HG02588 (cell line): ENCODE results near the gene PLPP4.

Source experiments
- ATAC-seq: cut with Tn5 transposase; IDR thresholded peaks from one replicate; pipeline ENCODE4 v1.9.1; 2021; ENCODE audit warnings: mild to moderate bottlenecking, moderate library complexity; ENCODE audit not compliant: unreplicated experiment

Gene PLPP4

GRCh38 chr10:120606051-120606764 lies 149.2 kb downstream of the PLPP4 start:
- ATAC-seq: peak; percentile 61

GRCh38 chr10:120607016-120607709 lies 150.1 kb downstream of the PLPP4 start:
- ATAC-seq: no peak

- ATAC-seq: peak; percentile 31
Measured at GRCh38 chr10:120607710-120608703, 151.0 kb downstream of the PLPP4 start.

- no peak for ATAC-seq
Measured at GRCh38 chr10:120609006-120609405, 152.0 kb downstream of the PLPP4 start.

GRCh38 chr10:120610791-120611190 lies 153.8 kb downstream of the PLPP4 start:
- no peak for ATAC-seq

GRCh38 chr10:120612756-120613155 lies 155.7 kb downstream of the PLPP4 start:
- ATAC-seq: no peak

- no peak for ATAC-seq
Measured at GRCh38 chr10:120613180-120613579, 156.2 kb downstream of the PLPP4 start.

- ATAC-seq: no peak
Measured at GRCh38 chr10:120614680-120615079, 157.7 kb downstream of the PLPP4 start.

GRCh38 chr10:120616311-120616911 lies 159.4 kb downstream of the PLPP4 start:
- no peak for ATAC-seq

GRCh38 chr10:120628197-120628596 lies 171.2 kb downstream of the PLPP4 start:
- no peak for ATAC-seq

- ATAC-seq: no peak
Measured at GRCh38 chr10:120630266-120630665, 173.2 kb downstream of the PLPP4 start.

GRCh38 chr10:120632047-120632446 lies 175.0 kb downstream of the PLPP4 start:
- no peak for ATAC-seq

- ATAC-seq: no peak
Measured at GRCh38 chr10:120632942-120633341, 175.9 kb downstream of the PLPP4 start.

GRCh38 chr10:120634659-120635058 lies 177.6 kb downstream of the PLPP4 start:
- no peak for ATAC-seq
